GM12878 (cell line): ENCODE measurements around the gene PPIF. TPM values are rescaled to one million over a fixed set of nuclear protein-coding genes. Genes with fewer than 3 reads are reported as not detected.

Source experiments
- ATAC-seq: fragments of 200-7000 bp; cut with Tn5 transposase; 3 replicates; pipeline ENCODE4 v1.9.1; 2020; ENCODE audit warnings: mild to moderate bottlenecking, moderate library complexity
- BruUV-seq: library from RNA; stranded (reverse); fragments of 400-500 nt; replicated peaks from 2 replicates; lab custom pipeline; 2021; lab: Mats Ljungman, UMichigan
- CTCF ChIA-PET: fragments of 300-600 bp; sonication (Branson Sonifier 250); formaldehyde crosslinking; extraction: SDS; loops from one replicate; lab custom pipeline; 2021; ENCODE audit warnings: inconsistent platforms; lab: Yijun Ruan, JAX
- POLR2A ChIA-PET: fragments of 350-600 bp; formaldehyde crosslinking; extraction: SDS; loops from one replicate; lab custom pipeline; 2021; ENCODE audit warnings: inconsistent platforms; lab: Charles Lee
- RAD21 ChIA-PET: fragments of 300-600 bp; sonication (Branson Sonifier 250); formaldehyde crosslinking; loops from one replicate; lab custom pipeline; 2023; ENCODE audit warnings: antibody characterized with exemption; ENCODE audit not compliant: unreplicated experiment; lab: Charles Lee
- SMC1A ChIA-PET: fragments of 300-600 bp; sonication (Branson Sonifier 250); formaldehyde crosslinking; loops from one replicate; lab custom pipeline; 2023; ENCODE audit not compliant: unreplicated experiment, uncharacterized antibody; lab: Charles Lee
- DNase-seq: peaks from one replicate; pipeline ENCODE4 v3.0.0-alpha.2; 2011; ENCODE audit warnings: low read depth, low spot score
- FAIRE-seq: peaks from 3 replicates; lab custom pipeline; 2011; peaks lifted over from hg19 to GRCh38; lab: Jason Lieb, UNC
- H2AFZ ChIP-seq: 2 replicates; pipeline ENCODE4 v1.6.0; 2011; ENCODE audit warnings: low read depth, low read length, control low read depth; ENCODE audit not compliant: control insufficient read depth
- H3K27ac ChIP-seq: 2 replicates; pipeline ENCODE4 v1.5.1; 2011; ENCODE audit warnings: control low read depth; ENCODE audit not compliant: control insufficient read depth, insufficient read depth
- H3K27me3 ChIP-seq, 2 experiments: replicated peaks in 1 of 2; 2 replicates each; pipeline versions ENCODE4 v1.6.0 to v1.6.1; 2011; ENCODE audit warnings: low read length in 1 of 2; ENCODE audit not compliant: control insufficient read depth in 2 of 2, insufficient read depth in 2 of 2
- H3K36me3 ChIP-seq, 2 experiments: 2 replicates each; pipeline ENCODE4 v1.5.1; 2011; ENCODE audit warnings: low read length in 1 of 2; ENCODE audit not compliant: control insufficient read depth in 2 of 2, insufficient read depth in 2 of 2
- H3K4me1 ChIP-seq: 2 replicates; pipeline ENCODE4 v1.6.1; 2011; ENCODE audit warnings: mild to moderate bottlenecking, low read length, moderate library complexity, mixed read lengths; ENCODE audit not compliant: control insufficient read depth, insufficient read depth
- H3K4me2 ChIP-seq: 2 replicates; pipeline ENCODE4 v1.6.0; 2011; ENCODE audit warnings: control low read depth; ENCODE audit not compliant: control insufficient read depth, insufficient read depth
- H3K4me3 ChIP-seq: fragments of 200-600 bp; sonication (generic); 2 replicates; pipeline ENCODE4 v1.5.1; 2016
- H3K79me2 ChIP-seq: 2 replicates; pipeline ENCODE4 v1.6.0; 2011; ENCODE audit warnings: low read length; ENCODE audit not compliant: control insufficient read depth, insufficient read depth
- H3K9ac ChIP-seq: 2 replicates; pipeline ENCODE4 v1.8.0; 2011; ENCODE audit warnings: low read length, control low read depth, mixed read lengths; ENCODE audit not compliant: control insufficient read depth, insufficient read depth
- H3K9me3 ChIP-seq: replicated peaks from 3 replicates; pipeline ENCODE4 v1.5.1; 2011; ENCODE audit warnings: mild to moderate bottlenecking, low read length; ENCODE audit not compliant: control insufficient read depth, insufficient read depth
- H4K20me1 ChIP-seq: 2 replicates; pipeline ENCODE4 v1.6.0; 2011; ENCODE audit not compliant: control insufficient read depth, insufficient read depth
- CREB1 ChIP-seq: IDR thresholded peaks from 2 replicates; pipeline ENCODE4 v1.6.1; 2012; ENCODE audit warnings: low read depth, mild to moderate bottlenecking, inconsistent platforms
- HSF1 ChIP-seq: fragments of 150-350 bp; IDR thresholded peaks from 2 replicates; pipeline ENCODE4 v1.6.1; 2014; ENCODE audit warnings: mild to moderate bottlenecking, low read depth, low read length
- LARP7 ChIP-seq: fragments of 450-650 bp; IDR thresholded peaks from 2 replicates; pipeline ENCODE4 v1.6.1; 2017; ENCODE audit warnings: mild to moderate bottlenecking
- PAX5 ChIP-seq: IDR thresholded peaks from 2 replicates; pipeline ENCODE4 v1.6.1; 2011; ENCODE audit warnings: low read depth, low read length, borderline replicate concordance
- SUZ12 ChIP-seq: fragments of 200-600 bp; sonication (generic); IDR thresholded peaks from one replicate; pipeline ENCODE4 v1.6.1; 2018; ENCODE audit warnings: antibody characterized with exemption, mild to moderate bottlenecking; ENCODE audit not compliant: unreplicated experiment
- WRNIP1 ChIP-seq: IDR thresholded peaks from 2 replicates; pipeline ENCODE4 v1.6.1; 2011; ENCODE audit warnings: low read depth, low read length, improper control_type of control experiment, borderline replicate concordance
- WGBS: methylation state at CpG from one replicate; pipeline ENCODE4 v1.1.6; 2016; ENCODE audit warnings: low lambda C conversion rate; ENCODE audit not compliant: insufficient replicate concordance, insufficient coverage; ENCODE audit errors: missing lambda C conversion rate; 5-methylcytosine and 5-hydroxymethylcytosine counted together
- in situ Hi-C: fragments of 300-500 bp; cut with MboI; formaldehyde crosslinking; loops from 9 replicates; pipeline ENCODE4 v1.14.3; 2018; ENCODE audit warnings: mixed read lengths
- intact Hi-C: fragments of 100-400 bp; cut with micrococcal nuclease; formaldehyde crosslinking; loops from one replicate; pipeline ENCODE4 v1.14.2; 2022; ENCODE audit not compliant: unreplicated experiment
- polyA plus RNA-seq, 11 experiments: library from polyadenylated mRNA; depleted of rRNA in 4 of 11; unstranded in 6 of 11; stranded (reverse) in 5 of 11; fragments of >200 nt; fragmentation: Nextera tagmentation in 4 of 11; fragmentation: Illumina TruSeq in 1 of 11; extraction: Ambion mirVana in 4 of 11; extraction: Trizol in 1 of 11; gene quantifications; 1 replicate in 1 of 11; 2 replicates in 10 of 11; pipeline versions ENCODE4 v1.2.1 to v1.2.3, GENCODE V29; 2011 to 2016; ENCODE audit warnings: inconsistent platforms in 2 of 11, missing spikeins in 2 of 11, low read depth in 1 of 11
- total RNA-seq, 4 experiments: library from RNA; depleted of rRNA in 3 of 4; stranded (reverse); fragments of >200 nt in 3 of 4; fragmentation: Illumina TruSeq in 1 of 4; extraction: Trizol in 1 of 4; gene quantifications; 2 replicates each; pipeline versions ENCODE4 v1.2.1 to v1.2.3, GENCODE V29; 2013 to 2021

The PPIF gene
- total and polyA plus RNA-seq, 10 of the 15 experiments (the other 5 are each of a cell fraction or from before 2014, with no cell fraction given), result 28.8 to 180 (median 128) TPM

DNA sequence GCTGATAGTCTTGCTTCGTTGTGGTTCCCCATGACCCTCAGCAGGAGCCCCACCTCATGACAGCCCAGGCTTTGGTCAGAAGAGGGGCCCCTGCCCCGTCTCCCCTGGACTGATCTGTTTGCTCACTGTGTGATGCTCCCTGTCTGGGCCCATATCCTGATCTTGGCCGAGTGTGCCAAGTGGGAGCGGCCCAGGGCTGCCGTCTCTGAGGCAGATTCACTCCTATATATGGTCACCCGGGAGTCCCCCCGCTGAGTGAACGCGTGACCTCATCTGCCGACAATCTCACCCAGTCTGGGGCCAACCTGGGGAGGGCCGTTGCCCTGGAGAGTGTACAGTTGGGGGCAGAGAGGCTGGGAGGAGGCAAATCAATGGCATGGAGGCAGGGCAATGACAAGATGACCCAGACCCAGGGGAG lies 34.5 kb downstream of the PPIF start (continued):
- TF ChIP-seq HSF1 (no peak), PAX5 (no peak)
- TF ChIP-seq, all 136 proteins: peak for 0

DNA sequence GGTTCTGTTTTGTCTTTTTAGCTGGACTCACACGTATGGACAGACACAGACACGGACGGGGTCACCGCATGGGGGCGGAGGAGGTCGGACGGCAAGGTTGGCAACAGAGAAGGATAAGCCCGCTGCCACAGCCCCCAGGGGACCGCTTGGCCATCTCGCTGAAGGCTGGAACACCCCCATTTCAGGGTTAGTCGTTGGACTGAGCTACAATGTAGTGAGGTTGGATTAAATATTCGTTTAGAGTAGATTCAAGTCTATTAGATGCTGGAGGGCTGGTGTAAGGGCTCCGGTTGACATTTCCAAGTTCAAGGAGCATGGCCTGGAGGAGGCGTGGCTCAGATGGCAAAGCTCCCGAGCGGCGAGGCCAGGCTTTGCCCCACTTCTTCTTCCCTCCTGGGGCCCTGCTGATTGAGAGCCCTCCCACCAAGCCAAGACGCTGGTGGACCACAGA lies 35.2 kb downstream of the PPIF start:
- ChIA-PET POLR2A (no interaction called here), SMC1A (no interaction called here)
- BruUV-seq, result no TSS peak

More for the DNA sequence above, 35.2 kb downstream of the PPIF start:
- H3K27ac ChIP-seq, result no peak overlapping the region
- in situ Hi-C loops (no loop called here), intact Hi-C loops (no loop called here)
- H3K4me1 ChIP-seq, result no peaks in the 10 kb centered on the region
- 50% methylated on average over 18 of the region's 18 CpGs for WGBS
- no peaks in the 10 kb centered on the region for H3K79me2 ChIP-seq
- FAIRE-seq (no peak), DNase-seq (no peak), ATAC-seq (no peak)
- H3K4me3 ChIP-seq, result no peak overlapping the region
- CTCF ChIA-PET, result interaction anchor here (0.8 to 1.5 kb wide), 3 partner anchors 9 to 105 kb away, joined by 3 to 5 read pairs (median 4); no protein-coding TSS in a partner anchor
- H3K9me3 ChIP-seq, result no peaks in the 10 kb centered on the region; the same call in 2 of the 3 replicates
- H3K27me3 ChIP-seq, result peaks cover 0 to 2% of the 10 kb centered on the region in 2 experiments; a peak in 2 of 4 replicates
- no peak overlapping the region for H2AFZ ChIP-seq
- no peaks in the 10 kb centered on the region for H4K20me1 ChIP-seq
- RAD21 ChIA-PET, result interaction anchor here (1.1 kb wide), 1 partner anchor 9 kb away, joined by 3 read pairs; no protein-coding TSS in a partner anchor
- H3K36me3 ChIP-seq, result no peaks in the 10 kb centered on the region
- H3K4me2 ChIP-seq, result no peak overlapping the region
- TF ChIP-seq LARP7 (no peak), SUZ12 (no peak), CREB1 (no peak), WRNIP1 (no peak)
- H3K9ac ChIP-seq, result no peak overlapping the region
